Epidermal melanocyte (primary cell): ENCODE measurements around the gene ABHD17B.

ENCODE experiments used
- DNase-seq: peaks from one replicate; pipeline ENCODE4 v3.0.0; 2011; ENCODE audit warnings: low spot score; ENCODE audit not compliant: insufficient read length

ABHD17B gene

GRCh38 chr9:71821405-71821804, 89.6 kb downstream of the ABHD17B start:
- no peak for DNase-seq

GRCh38 chr9:71820403-71820921, 90.5 kb downstream of the ABHD17B start:
- no peak for DNase-seq

- DNase-seq: peak; percentile 36
These were observed 91.8 kb downstream of the ABHD17B start for GRCh38 chr9:71819115-71819739.

- DNase-seq: no peak
These were observed 94.0 kb downstream of the ABHD17B start for GRCh38 chr9:71816916-71817451.
